Mucosa of gallbladder (tissue), 1 donor: ENCODE measurements around the gene PTPRM. TPM values are rescaled to one million over a fixed set of nuclear protein-coding genes. Genes with fewer than 3 reads are reported as not detected.

Experiments
- DNase-seq: peaks from one replicate; pipeline ENCODE4 v3.0.0-alpha.2; 2020; ENCODE audit warnings: low spot score
- total RNA-seq: library from RNA; stranded (reverse); gene quantifications from one replicate; pipeline ENCODE4 v1.2.1, GENCODE V29; 2021
- donor health status: DM: no; HTN: no; CAD: no.

PTPRM gene
- total RNA-seq, 1 donor from 2014 or later: 61.5 TPM

GRCh38 chr18:7600036-7600435 lies 32.9 kb downstream of the PTPRM start:
- no peak for DNase-seq

- DNase-seq: no peak
Measured at GRCh38 chr18:7600528-7601245, 33.6 kb downstream of the PTPRM start.

- no peak for DNase-seq
Measured at GRCh38 chr18:7601246-7601615, 34.1 kb downstream of the PTPRM start.

- no peak for DNase-seq
Measured at GRCh38 chr18:7601936-7602335, 34.8 kb downstream of the PTPRM start.

- DNase-seq: no peak
Measured at GRCh38 chr18:7603259-7604000, 36.3 kb downstream of the PTPRM start.

GRCh38 chr18:7604361-7604760 lies 37.2 kb downstream of the PTPRM start:
- DNase-seq: no peak

- DNase-seq: no peak
Measured at GRCh38 chr18:7605705-7606104, 38.6 kb downstream of the PTPRM start.

- DNase-seq: no peak
Measured at GRCh38 chr18:7607540-7608173, 40.5 kb downstream of the PTPRM start.

- DNase-seq: no peak
Measured at GRCh38 chr18:7608174-7608550, 41.0 kb downstream of the PTPRM start.

GRCh38 chr18:7608781-7609201 lies 41.7 kb downstream of the PTPRM start:
- no peak for DNase-seq

- DNase-seq: no peak
Measured at GRCh38 chr18:7609617-7610016, 42.5 kb downstream of the PTPRM start.

GRCh38 chr18:7614042-7614441 lies 46.9 kb downstream of the PTPRM start:
- DNase-seq: no peak

GRCh38 chr18:7615840-7616239 lies 48.7 kb downstream of the PTPRM start:
- no peak for DNase-seq

GRCh38 chr18:7616661-7617060 lies 49.5 kb downstream of the PTPRM start:
- peak; percentile 52 for DNase-seq

GRCh38 chr18:7617738-7618422 lies 50.8 kb downstream of the PTPRM start:
- peak; percentile 39 for DNase-seq

GRCh38 chr18:7618891-7619442 lies 51.9 kb downstream of the PTPRM start:
- DNase-seq: no peak

GRCh38 chr18:7619676-7620075 lies 52.6 kb downstream of the PTPRM start:
- no peak for DNase-seq

- DNase-seq: no peak
Measured at GRCh38 chr18:7622721-7623120, 55.6 kb downstream of the PTPRM start.

- no peak for DNase-seq
Measured at GRCh38 chr18:7623681-7624080, 56.6 kb downstream of the PTPRM start.

GRCh38 chr18:7624697-7625096 lies 57.6 kb downstream of the PTPRM start:
- DNase-seq: no peak

GRCh38 chr18:7626175-7626921 lies 59.2 kb downstream of the PTPRM start:
- DNase-seq: no peak
